Eye (tissue), 1 donor: Measurements from ENCODE around the gene CPA4.
"Not testable (repeated sequence)": the region's sequence is repeated elsewhere in the genome, so short reads cannot be mapped to it uniquely, and the experiment has no call there.

ENCODE experiments used
- DNase-seq: peaks from one replicate; pipeline ENCODE4 v3.0.0-alpha.2; 2015

The CPA4 gene, protein sequence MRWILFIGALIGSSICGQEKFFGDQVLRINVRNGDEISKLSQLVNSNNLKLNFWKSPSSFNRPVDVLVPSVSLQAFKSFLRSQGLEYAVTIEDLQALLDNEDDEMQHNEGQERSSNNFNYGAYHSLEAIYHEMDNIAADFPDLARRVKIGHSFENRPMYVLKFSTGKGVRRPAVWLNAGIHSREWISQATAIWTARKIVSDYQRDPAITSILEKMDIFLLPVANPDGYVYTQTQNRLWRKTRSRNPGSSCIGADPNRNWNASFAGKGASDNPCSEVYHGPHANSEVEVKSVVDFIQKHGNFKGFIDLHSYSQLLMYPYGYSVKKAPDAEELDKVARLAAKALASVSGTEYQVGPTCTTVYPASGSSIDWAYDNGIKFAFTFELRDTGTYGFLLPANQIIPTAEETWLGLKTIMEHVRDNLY

DNA sequence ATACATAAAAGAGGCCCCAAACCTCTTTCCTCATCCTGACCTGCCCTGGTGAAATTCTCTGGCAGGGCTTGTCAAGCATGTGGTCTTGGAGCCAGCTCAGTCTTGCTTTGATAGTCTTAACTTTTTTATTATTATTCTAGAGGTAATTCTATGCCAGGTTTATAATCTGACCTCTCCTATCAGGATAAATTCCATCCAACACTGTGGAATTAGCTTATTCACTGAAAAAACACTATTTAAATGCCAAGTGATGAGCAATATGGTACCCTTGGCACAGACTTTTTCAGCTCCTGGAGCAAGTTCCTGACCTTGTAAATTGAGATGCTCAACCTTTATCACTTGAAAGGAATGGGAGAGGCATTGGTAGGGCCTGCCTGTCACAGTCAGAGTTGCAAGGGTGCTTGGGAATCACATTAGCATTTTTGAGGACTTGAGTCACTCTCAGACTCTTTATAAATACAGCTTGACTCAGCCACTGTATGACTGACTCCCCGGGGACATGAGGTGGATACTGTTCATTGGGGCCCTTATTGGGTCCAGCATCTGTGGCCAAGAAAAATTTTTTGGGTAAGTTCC, at the start of gene CPA4:
Gene CPA4 (plus strand): TSS at position 480 of the 576 bp plus-strand sequence. CDS start 20 bp downstream, at position 500.
- DNase-seq = no peak

DNA sequence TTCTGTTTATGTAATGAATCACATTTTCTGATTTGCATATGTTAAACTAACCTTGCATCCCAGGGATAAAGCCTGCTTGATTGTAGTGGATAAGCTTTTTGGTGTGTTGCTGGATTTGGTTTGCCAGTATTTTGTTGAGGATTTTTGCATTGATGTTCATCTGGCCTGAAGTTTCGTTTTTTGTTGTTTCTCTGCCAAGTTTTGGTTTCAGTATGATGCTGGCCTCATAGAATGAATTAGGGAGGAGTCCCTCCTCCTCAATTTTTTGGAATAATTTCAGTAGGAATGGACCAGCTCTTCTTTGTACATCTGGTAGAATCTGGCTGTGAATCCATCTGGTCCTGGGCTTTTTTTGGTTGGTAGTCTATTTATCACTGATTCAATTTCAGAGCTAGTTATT, 49.5 kb upstream of the CPA4 start:
- not testable (repeated sequence) for DNase-seq

DNA sequence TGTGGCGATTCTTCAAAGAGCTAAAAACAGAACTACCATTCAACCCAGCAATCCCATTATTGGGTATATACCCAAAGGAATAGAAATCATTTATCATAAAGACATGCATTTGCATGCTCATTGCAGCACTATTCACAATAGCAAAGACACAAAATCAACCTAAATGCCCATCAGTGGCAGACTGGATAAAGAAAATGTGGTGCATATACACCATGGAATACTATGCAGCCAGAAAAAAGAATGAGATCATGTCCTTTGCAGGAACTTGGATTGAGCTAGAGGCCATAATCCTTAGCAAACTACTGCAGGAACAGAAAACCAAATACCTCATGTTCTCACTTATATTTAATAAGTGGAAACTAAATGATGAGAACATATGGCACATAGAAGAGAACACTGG, 46.5 kb upstream of the CPA4 start:
- not testable (repeated sequence) for DNase-seq

DNA sequence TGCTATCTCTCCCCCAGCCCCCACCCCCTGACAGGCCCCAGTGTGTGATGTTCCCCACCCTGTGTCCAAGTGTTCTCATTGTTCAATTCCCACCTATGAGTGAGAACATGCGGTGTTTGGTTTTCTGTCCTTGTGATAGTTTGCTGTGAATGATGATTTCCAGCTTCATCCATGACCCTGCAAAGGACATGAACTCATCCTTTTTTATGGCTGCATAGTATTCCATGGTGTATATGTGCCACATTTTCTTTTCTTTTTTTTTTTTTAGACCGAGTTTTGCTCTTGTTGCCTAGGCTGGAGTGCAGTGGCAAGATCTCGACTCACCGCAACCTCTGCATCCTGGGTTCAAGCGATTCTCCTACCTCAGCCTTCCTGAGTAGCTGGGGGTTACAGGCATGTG, 44.1 kb upstream of the CPA4 start:
- not testable (repeated sequence) for DNase-seq

DNA sequence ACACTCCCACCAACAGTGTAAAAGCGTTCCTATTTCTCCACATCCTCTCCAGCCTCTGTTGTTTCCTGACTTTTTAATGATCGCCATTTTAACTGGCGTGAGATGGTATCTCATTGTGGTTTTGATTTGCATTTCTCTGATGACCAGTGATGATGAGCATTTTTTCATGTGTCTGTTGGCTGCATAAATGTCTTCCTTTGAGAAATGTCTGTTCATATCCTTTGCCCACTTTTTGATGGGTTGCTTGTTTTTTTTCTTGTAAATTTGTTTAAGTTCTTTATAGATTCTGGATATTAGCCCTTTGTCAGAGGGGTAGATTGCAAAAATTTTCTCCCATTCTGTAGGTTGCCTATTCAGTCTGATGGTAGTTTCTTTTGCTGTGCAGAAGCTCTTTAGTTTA, 43.3 kb upstream of the CPA4 start:
- not testable (repeated sequence) for DNase-seq

DNA sequence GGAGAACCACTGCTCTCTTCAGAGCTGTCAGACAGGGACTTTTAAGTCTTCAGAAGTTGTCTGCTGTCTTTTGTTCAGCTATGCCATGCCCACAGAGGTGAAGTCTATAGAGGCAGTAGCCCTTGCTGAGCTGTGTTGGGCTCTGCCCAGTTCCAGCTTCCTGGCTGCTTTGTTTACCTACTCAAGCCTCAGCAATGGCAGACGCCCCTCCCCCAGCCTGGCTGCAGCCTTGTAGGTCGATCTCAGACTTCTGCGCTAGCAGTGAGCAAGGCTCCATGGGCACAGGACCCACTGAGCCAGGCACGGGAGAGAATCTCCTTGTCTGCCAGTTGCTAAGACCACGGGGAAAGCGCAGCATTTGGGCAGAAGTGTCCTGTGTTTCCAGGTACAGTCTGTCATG, 38.4 kb upstream of the CPA4 start:
- no peak for DNase-seq

DNA sequence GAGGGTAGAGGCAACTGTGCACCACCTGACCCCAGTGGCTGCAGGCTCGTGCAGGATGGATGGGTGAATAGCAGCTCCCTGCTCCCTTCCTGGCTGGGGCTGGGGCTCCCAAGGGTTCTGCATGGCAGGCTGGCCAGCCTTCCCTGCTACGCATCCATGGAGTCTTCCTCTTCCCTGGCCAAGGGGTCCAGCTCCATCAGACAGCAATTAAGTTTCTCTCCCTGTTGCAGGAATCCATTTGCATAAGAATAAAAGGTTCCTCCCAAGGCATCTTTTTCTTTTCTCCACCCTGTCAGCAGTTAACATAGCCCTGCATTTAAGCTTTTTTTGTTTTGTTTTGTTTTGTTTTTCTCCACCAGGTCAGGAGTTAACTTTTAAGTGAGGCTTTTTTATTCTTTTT, 36.3 kb upstream of the CPA4 start:
- no peak for DNase-seq

DNA sequence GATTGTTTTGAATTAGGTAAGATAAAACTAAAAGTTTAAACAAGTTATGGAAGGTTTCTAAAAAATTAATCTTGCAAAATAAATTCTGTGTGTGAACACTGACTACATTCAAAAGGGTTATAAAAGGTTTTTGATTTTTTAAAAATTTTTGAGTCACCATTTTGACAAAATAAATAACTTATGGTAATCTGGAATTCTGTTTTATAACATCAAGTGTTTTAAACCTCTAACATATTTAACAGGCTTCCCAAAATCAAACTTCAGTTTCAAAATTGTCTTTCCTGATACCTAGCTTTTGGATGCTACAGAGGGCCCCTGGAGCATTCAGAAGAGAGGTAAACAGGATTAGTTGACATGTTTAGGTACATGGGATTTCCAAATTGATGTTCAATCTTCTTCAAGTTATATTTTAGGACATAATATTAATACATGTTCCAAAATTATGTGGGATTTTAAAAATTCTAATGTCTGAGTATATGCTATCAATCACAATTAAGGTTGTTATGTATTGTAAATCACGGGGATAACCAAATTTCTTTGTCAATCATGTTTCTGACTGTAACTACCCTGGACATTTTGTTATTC, 34.4 kb upstream of the CPA4 start:
- DNase-seq = no peak

DNA sequence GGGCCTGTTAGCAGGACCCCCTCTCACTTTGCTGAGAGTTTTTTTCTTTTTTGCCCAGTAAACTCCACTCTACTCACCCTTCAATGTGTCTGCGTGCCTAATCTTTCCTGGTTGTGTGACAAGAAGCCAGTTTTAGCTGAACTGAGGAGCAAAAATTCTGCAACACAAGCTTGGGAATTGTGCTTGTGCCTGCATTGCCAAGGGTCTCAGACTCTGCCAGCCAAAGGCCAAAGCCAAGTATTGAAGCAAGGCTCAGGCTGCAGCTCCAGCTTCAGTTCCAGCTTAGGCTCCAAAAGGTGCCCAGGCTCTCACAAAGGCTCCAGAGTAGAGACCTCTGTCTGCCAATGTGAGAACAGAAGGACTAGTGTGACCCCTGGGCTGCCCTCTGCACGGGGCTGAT, 30.5 kb upstream of the CPA4 start:
- DNase-seq = no peak

DNA sequence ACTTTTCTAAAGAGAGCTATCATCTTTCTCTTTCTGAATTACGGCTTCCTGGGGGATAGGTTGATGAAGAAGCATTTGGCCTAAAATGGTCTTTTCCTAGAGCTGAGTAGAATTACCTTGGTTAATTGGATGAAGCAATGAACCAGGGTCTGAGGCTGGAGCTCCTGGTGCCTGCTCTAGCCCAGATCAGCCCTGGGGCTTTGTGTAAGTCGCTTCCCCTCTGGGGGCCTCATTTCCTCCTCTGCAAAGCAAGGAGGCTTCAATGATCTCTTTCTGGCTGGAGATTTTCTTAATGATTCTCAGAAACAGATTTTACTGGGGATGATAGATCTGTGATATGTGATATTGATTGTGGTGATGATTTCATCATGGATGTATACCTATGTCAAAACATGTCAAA, 29.8 kb upstream of the CPA4 start:
- peak; percentile 50 for DNase-seq

DNA sequence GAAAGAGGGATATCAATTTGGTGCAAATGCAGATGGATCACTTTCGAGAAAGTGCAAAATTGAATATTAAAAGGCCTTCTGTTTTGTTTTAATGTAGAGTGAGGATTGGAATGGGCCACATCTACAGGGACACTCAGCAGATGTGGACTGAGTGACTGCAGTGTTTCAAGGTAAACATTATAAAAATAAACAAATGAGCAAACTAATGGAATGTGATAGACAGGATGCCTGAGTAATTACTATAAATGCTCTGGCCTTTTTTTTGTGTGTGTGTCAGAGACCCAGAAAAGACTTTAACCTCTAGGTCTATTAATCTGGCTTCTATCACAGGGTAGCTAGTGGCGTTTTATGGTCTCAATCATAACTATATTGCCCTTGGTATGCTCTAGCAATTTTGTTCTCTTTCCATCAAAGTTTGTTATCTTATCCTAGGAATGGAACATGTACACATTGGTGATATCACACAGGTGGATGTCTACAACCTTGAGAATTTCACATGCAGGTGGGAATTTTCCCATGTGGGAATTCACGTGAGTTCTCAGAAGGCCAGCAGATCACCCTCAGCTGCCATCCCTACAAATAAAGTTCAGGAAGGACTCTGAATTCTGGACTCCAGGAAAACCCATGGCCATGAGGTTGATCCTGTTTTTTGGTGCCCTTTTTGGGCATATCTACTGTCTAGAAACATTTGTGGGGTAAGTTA, 26.6 kb upstream of the CPA4 start, which contains the start of gene CPA2:
Gene CPA2 (plus strand): TSS at position 606 of the 703 bp plus-strand sequence. CDS start 19 bp downstream, at position 625.
- DNase-seq = no peak

DNA sequence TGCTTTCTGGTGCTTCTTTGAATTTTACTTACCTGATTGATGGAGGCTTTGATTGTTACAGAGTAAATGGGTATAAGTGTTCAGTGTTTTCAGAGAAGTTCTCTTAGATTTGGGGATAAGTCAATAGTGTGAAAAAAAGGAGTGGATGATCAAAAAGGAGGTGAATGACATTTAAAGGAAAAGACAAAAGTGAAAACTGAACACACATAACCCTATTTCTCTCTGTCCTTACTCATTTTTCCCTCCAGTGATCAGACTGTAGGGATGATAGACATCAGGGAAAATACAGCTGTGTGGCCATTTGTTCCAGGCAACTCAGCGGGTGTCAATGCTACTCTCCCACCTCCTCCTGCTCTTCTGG, 26.0 kb upstream of the CPA4 start:
- DNase-seq = no peak

DNA sequence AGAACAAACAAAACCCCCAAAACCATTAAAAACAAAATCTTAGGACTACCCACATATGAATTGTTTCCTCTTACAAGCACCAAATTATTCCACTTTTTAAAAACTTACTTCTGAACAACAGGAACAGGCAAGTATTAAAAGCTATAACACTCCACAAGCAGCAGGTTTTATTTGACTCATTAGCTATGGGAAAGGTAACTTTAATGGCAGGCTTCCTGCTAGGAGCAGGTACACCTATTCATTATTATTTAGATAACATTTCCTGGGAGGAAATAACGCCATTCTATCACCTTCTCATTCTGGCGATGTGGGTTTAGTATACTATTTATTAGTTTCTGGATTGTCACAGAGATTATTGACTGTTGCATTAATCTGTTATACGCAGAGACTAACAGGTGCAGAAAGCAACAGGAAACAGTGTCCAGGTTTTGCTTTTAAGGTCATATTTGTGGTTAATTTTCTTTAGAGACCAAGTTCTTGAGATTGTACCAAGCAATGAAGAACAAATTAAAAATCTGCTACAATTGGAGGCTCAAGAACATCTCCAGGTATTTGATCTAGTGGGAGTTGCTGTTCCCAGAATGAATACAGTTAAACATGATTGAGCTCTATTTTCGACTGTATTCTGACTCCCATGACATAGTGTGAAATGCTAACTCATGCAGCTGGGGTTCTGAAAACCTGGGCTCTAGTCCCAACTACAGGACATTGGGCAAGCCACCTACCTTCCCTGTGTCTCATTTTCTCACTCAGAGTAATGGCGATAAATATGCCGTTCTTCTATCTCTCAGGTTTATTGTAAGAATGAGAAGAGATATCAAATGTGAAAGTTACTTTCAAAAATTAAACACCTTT, 24.3 kb upstream of the CPA4 start:
- DNase-seq = no peak

DNA sequence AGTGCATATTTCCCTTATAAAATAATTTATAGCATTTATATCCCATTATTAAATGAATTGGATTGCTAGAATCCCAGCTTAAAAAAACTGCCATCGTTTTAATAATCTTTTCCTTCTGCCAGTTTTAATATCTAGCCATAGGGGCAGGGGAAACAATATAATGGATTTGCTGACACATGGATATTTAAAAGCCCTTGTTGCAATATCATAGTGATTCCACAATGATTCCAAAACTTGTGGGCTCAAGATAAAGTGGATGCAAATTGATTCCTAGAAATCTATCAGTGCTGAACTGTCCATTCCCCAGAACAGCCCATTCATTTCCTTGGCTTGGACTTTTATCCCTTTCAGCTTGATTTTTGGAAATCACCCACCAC, 23.7 kb upstream of the CPA4 start:
- no peak for DNase-seq

DNA sequence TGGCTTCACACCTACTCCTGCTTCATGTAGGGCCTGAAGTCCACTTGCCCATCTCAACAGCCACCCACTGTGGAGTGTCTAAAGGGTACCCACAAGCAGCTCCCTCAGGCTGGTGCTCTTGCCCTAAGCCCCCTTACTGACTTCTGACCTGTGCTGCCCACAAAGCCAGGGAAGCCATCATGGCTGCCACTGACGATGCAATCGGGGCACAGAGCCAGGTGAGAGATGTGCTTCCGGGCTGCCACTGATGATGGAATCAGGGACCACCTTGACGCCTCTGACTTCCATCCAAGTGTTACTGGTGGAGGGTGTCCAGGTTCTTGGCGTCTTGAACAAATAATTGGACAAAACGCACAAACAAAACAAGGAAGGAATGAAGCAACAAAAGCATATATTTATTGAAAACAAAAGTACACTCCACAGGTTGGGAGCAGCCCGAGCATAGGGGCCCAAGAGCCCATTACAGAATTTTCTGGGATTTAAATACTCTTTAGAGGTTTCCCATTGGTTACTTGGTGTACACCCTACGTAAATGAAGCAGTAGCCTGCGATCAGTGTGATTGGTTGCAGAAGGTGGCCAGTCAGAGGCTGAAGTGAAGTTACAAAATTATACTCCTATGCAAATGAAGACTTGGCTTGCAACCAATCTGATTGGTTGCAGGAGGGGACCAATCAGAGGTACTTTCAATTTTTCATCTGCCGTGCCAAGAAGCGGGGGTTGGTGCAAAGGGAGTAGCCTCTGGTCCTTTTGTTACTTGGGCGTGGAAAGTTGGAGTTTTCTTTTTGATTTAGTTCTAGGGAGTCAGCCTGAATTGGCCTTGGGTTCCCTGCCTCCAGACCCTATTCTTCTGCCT, 21.8 kb upstream of the CPA4 start:
- no peak for DNase-seq

DNA sequence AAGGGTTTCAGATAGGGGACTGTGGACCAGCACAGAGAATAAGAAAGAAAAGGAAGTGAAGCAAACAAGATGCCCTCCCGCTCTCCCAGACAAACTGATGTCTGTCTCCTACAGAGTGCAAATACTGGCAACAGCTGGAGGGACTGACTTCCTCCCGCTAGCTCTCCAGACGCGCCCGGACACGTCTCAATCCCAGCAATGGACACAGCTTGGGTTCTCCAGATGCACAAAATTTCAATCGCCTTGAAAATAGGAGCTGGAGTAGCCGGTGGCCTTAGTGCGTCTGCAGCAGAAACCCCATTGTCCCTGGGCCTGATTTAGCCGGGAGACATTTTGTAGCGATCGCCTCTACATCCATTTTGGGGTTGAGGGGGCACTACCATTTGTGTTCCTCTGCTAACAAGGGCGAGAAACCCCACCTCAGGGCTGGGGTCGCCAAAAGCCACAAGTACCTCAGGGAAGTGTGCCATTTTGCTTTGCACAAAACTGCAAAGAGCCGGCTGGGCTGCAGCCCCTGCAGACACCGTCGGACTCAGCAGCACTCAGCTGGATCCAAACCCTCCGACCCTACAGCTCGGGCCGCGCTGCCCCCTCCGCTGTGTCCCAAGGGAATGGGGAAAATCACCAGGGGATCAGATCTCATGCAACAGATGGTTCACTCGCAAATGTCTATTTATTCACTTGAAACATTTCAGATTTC, 20.4 kb upstream of the CPA4 start:
- DNase-seq = no peak

DNA sequence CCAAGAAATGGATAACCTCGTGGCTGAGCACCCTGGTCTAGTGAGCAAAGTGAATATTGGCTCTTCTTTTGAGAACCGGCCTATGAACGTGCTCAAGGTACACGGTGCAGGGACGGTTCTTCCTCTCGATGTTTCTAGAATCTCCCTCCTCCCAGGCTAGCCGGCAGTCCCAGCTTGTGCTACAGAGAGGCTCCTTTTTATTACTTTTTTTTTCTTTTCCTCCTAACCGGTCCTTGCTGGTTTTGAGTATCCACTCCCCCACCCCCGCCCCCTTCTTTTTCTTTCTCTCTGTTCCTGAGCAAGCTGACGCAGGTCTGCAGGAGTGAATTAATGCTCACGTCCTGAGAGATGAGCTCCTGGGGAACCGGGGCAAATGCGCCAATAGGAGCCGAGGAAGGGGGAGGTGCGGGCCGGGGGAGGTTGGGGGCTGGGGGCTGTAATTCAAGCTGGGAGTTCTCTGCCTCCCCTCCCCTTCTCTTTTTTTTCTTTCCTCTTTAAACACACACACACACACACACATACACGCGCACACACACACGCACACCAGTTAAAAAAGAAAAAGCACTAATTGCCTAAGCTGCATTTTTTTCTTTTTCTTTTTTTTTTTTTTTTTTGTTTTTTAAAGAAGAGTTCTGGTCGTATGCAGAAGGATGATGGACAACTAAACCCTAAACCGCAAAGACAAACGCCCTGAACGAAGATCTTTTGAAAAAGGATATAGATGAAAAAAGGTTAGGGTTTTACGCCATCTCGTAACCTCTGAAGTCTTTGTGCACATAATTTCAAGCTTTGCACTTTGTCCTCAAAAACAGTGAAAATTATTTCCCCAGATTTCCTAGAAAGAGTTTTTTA, 19.7 kb upstream of the CPA4 start:
- DNase-seq = peak; percentile 96

DNA sequence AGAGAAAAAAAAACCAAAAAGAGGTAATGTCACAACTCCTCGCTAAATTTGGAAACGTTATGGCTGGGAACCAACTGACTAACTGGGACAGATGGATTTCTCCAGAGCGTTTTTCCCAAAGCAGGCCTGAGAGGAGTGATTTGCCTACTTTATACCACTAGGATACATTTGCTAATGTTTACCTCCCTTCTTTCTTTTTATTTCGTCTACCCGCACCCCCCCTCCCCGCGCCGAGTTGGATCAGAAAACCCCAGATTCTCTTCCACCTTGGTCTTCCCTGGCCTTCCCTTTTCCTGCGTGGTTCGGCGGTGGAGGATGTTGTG, 19.1 kb upstream of the CPA4 start:
- no peak for DNase-seq

DNA sequence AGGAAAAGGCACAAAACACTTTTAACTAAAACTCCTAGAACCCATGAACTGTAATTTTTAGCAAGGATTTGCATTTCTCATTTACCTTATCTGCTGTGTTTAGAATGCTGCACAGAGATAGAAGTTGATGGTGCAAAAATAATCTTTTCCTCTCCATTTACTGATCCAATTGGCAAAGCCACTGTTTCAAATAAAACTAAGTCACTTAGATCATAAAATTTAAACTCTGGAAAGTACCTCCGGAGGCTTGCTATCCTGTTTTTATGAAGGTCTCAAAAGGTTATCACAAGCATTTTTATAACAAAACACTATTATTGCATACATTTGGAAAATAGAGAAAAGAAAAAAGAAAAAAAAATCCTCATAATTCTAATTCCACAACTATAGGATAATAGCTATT, 18.7 kb upstream of the CPA4 start:
- no peak for DNase-seq

DNA sequence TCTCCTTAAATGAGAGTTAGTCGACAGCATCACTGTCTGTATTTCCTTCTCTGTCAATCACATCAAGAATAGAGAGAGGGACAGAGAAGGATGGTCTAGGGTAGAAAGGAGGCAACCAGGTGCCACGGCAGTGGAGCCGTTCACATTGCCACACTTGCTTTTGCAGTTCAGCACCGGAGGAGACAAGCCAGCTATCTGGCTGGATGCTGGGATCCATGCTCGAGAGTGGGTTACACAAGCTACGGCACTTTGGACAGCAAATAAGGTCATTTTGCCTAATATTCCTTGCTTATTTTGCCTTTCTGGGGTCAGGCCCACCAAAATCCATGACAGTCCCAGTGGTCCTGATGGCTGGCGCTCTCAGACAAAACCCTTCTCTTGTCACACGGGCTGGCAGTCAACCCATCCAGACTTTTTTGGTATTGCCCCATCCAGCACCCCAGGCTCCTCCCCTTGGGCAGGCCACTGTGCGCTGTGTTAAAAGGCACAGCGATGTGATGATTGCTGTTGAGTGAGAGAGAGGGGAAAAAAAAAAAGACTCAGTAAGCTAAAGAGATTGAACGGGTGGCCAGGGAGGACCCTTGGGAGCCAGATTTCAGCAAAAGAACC, 17.9 kb upstream of the CPA4 start:
- DNase-seq = peak; percentile 55
